IMR-90 (cell line): ENCODE data around the gene TRIM24. TPM values are rescaled to one million over a fixed set of nuclear protein-coding genes. Genes with fewer than 3 reads are reported as not detected.

Source experiments
- ATAC-seq: fragments of 200-7000 bp; cut with Tn5 transposase; 2 replicates; pipeline ENCODE4 v1.9.1; 2020; ENCODE audit warnings: low read depth, mild to moderate bottlenecking, moderate library complexity
- BruUV-seq: library from RNA; stranded (reverse); fragments of 400-500 nt; replicated peaks from 2 replicates; lab custom pipeline; 2021; lab: Mats Ljungman, UMichigan
- CTCF ChIA-PET: fragments of 300-600 bp; formaldehyde crosslinking; extraction: SDS; loops from one replicate; lab custom pipeline; 2021; ENCODE audit warnings: antibody characterized with exemption; lab: Yijun Ruan, JAX
- POLR2A ChIA-PET: fragments of 300-600 bp; sonication (Branson Sonifier 250); formaldehyde crosslinking; loops from one replicate; lab custom pipeline; 2022; ENCODE audit warnings: antibody characterized with exemption; ENCODE audit not compliant: unreplicated experiment; lab: Charles Lee
- DNase-seq: peaks from one replicate; pipeline ENCODE4 v3.0.0; 2013
- H2AFZ ChIP-seq: replicated peaks from 2 replicates; pipeline ENCODE3; 2013; ENCODE audit warnings: low read length, mild to moderate bottlenecking; ENCODE audit not compliant: poor library complexity
- H2AK5ac ChIP-seq: 2 replicates; pipeline ENCODE4 v1.6.1; 2013; ENCODE audit warnings: low read depth, low read length, inconsistent platforms
- H2AK9ac ChIP-seq: replicated peaks from 2 replicates; pipeline ENCODE3; 2013; ENCODE audit warnings: mild to moderate bottlenecking, low read depth, low read length, moderate library complexity; ENCODE audit not compliant: poor library complexity
- H2BK120ac ChIP-seq: 2 replicates; pipeline ENCODE4 v1.6.1; 2013; ENCODE audit warnings: low read depth, low read length, inconsistent platforms
- H2BK15ac ChIP-seq: 3 replicates; pipeline ENCODE4 v1.6.1; 2013; ENCODE audit warnings: low read depth, low read length, inconsistent platforms
- H2BK20ac ChIP-seq: 2 replicates; pipeline ENCODE4 v1.6.1; 2013; ENCODE audit warnings: low read depth, mild to moderate bottlenecking, inconsistent platforms, low read length, moderate library complexity
- H2BK5ac ChIP-seq: 2 replicates; pipeline ENCODE4 v1.6.1; 2013; ENCODE audit warnings: mild to moderate bottlenecking, low read depth, low read length, inconsistent platforms; ENCODE audit not compliant: poor library complexity, severe bottlenecking
- H3K14ac ChIP-seq: replicated peaks from 2 replicates; pipeline ENCODE4 v1.6.1; 2013; ENCODE audit warnings: low read depth, low read length, inconsistent platforms
- H3K18ac ChIP-seq: 2 replicates; pipeline ENCODE4 v1.6.1; 2013; ENCODE audit warnings: low read depth, low read length, control low read depth
- H3K23ac ChIP-seq: 2 replicates; pipeline ENCODE4 v1.6.1; 2013; ENCODE audit warnings: low read depth, low read length, inconsistent platforms
- H3K27ac ChIP-seq: 2 replicates; pipeline ENCODE4 v1.5.1; 2013; ENCODE audit warnings: mild to moderate bottlenecking, control low read depth, low read length; ENCODE audit not compliant: insufficient read depth
- H3K27me3 ChIP-seq: 2 replicates; pipeline ENCODE4 v1.6.1; 2013; ENCODE audit warnings: low read length; ENCODE audit not compliant: control insufficient read depth, insufficient read depth
- H3K36me3 ChIP-seq: 2 replicates; pipeline ENCODE4 v1.6.1; 2013; ENCODE audit warnings: low read length, mixed read lengths; ENCODE audit not compliant: control insufficient read depth, insufficient read depth
- H3K4ac ChIP-seq: 2 replicates; pipeline ENCODE4 v1.6.1; 2013; ENCODE audit warnings: low read depth, low read length, inconsistent platforms
- H3K4me1 ChIP-seq: 2 replicates; pipeline ENCODE4 v1.6.1; 2013; ENCODE audit warnings: low read length, mixed read lengths; ENCODE audit not compliant: control insufficient read depth, insufficient read depth
- H3K4me2 ChIP-seq: 2 replicates; pipeline ENCODE4 v1.6.1; 2013; ENCODE audit warnings: low read depth, mild to moderate bottlenecking, control low read depth, low read length, moderate library complexity
- H3K4me3 ChIP-seq: 2 replicates; pipeline ENCODE4 v1.5.1; 2013; ENCODE audit warnings: low read depth, mild to moderate bottlenecking, control low read depth, low read length, moderate library complexity; ENCODE audit not compliant: insufficient read depth
- H3K56ac ChIP-seq: 2 replicates; pipeline ENCODE4 v1.6.1; 2013; ENCODE audit warnings: low read length, inconsistent platforms; ENCODE audit not compliant: insufficient read depth; ENCODE audit errors: extremely low read depth
- H3K79me1 ChIP-seq, 2 experiments: 2 replicates each; pipeline ENCODE4 v1.6.1; 2013; ENCODE audit warnings: low read length in 2 of 2, inconsistent platforms in 1 of 2, low read depth in 1 of 2
- H3K9ac ChIP-seq: 2 replicates; pipeline ENCODE4 v1.6.1; 2013; ENCODE audit warnings: low read depth, low read length, control low read depth
- H3K9me1 ChIP-seq: 2 replicates; pipeline ENCODE4 v1.6.1; 2013; ENCODE audit warnings: low read length, inconsistent platforms; ENCODE audit not compliant: insufficient read depth
- H3K9me3 ChIP-seq: 2 replicates; pipeline ENCODE4 v1.6.1; 2013; ENCODE audit warnings: low read length; ENCODE audit not compliant: control insufficient read depth, insufficient read depth
- H4K20me1 ChIP-seq: 2 replicates; pipeline ENCODE4 v1.6.1; 2013; ENCODE audit warnings: low read length, inconsistent platforms; ENCODE audit not compliant: insufficient read depth
- H4K5ac ChIP-seq: 2 replicates; pipeline ENCODE4 v1.6.1; 2013; ENCODE audit warnings: mild to moderate bottlenecking, low read depth, low read length, control low read depth
- H4K8ac ChIP-seq, 2 experiments: 2 replicates each; pipeline ENCODE4 v1.6.1; 2013; ENCODE audit warnings: low read depth in 2 of 2, low read length in 2 of 2, control low read depth in 1 of 2, inconsistent platforms in 1 of 2
- H4K91ac ChIP-seq: 2 replicates; pipeline ENCODE4 v1.6.1; 2013; ENCODE audit warnings: low read depth, low read length, inconsistent platforms; ENCODE audit not compliant: insufficient read depth
- BHLHE40 ChIP-seq: fragments of 150-350 bp; IDR thresholded peaks from 2 replicates; pipeline ENCODE4 v1.6.1; 2016; ENCODE audit warnings: mild to moderate bottlenecking, low read depth, low read length
- CHD1 ChIP-seq: IDR thresholded peaks from 2 replicates; pipeline ENCODE4 v1.6.1; 2012; ENCODE audit warnings: low read depth, low read length, improper control_type of control experiment
- FOS ChIP-seq: fragments of 150-350 bp; IDR thresholded peaks from 2 replicates; pipeline ENCODE4 v1.6.1; 2016; ENCODE audit warnings: low read depth, low read length
- MAFK ChIP-seq: IDR thresholded peaks from 2 replicates; pipeline ENCODE4 v1.6.1; 2012; ENCODE audit warnings: low read depth, low read length, improper control_type of control experiment
- MXI1 ChIP-seq: IDR thresholded peaks from 2 replicates; pipeline ENCODE4 v1.6.1; 2012; ENCODE audit warnings: low read depth, mild to moderate bottlenecking, low read length, moderate library complexity, borderline replicate concordance
- NFE2L2 ChIP-seq: fragments of 150-350 bp; IDR thresholded peaks from 2 replicates; pipeline ENCODE4 v1.6.1; 2016; ENCODE audit warnings: low read depth, mild to moderate bottlenecking, low read length
- POLR2A ChIP-seq: IDR thresholded peaks from 2 replicates; pipeline ENCODE4 v1.6.1; 2012; ENCODE audit warnings: mild to moderate bottlenecking, low read depth, low read length
- RFX5 ChIP-seq: IDR thresholded peaks from 2 replicates; pipeline ENCODE4 v1.8.0; 2012; ENCODE audit warnings: low read depth, mild to moderate bottlenecking, low read length, moderate library complexity
- WGBS, 2 experiments: methylation state at CpG; one replicate each; pipeline versions ENCODE4 v1.1.5 to v1.1.7; 2013; ENCODE audit warnings: missing lambda C conversion rate in 2 of 2; ENCODE audit not compliant: insufficient read length in 1 of 2; ENCODE audit errors: extremely low coverage in 2 of 2; 5-methylcytosine and 5-hydroxymethylcytosine counted together
- dilution Hi-C: fragments of 300-500 bp; cut with HindIII; formaldehyde crosslinking; loops from one replicate; pipeline ENCODE4 v1.14.3; 2018; ENCODE audit warnings: low sequenced_read_pairs; ENCODE audit not compliant: unreplicated experiment
- in situ Hi-C: fragments of 300-500 bp; cut with MboI; formaldehyde crosslinking; loops from 3 replicates; pipeline ENCODE4 v1.14.3; 2019; ENCODE audit warnings: low sequenced_read_pairs, inconsistent platforms, mixed read lengths
- intact Hi-C: fragments of 100-400 bp; cut with micrococcal nuclease; formaldehyde crosslinking; loops from 2 replicates; pipeline ENCODE4 v1.10.0; 2022
- polyA plus RNA-seq, 3 experiments: library from polyadenylated mRNA; depleted of rRNA; stranded (reverse); fragments of >200 nt; gene quantifications; 2 replicates each; pipeline ENCODE4 v1.2.3, GENCODE V29; 2012; ENCODE audit warnings: low replicate concordance in 1 of 3
- total RNA-seq: library from RNA; depleted of rRNA; stranded (reverse); fragments of >200 nt; gene quantifications from 2 replicates; pipeline ENCODE4 v1.2.3, GENCODE V29; 2012
- TF ChIP-seq, protein P1 (sequence below): conservative IDR thresholded peaks from 2 replicates; pipeline ENCODE4 v1.5.1; 2012; ENCODE audit warnings: mild to moderate bottlenecking, low read depth, low read length, improper control_type of control experiment

Gene TRIM24
- total and polyA plus RNA-seq, 2 of the 4 experiments (the other 2 are of a cell fraction): 4.1 to 5.7 TPM

DNA sequence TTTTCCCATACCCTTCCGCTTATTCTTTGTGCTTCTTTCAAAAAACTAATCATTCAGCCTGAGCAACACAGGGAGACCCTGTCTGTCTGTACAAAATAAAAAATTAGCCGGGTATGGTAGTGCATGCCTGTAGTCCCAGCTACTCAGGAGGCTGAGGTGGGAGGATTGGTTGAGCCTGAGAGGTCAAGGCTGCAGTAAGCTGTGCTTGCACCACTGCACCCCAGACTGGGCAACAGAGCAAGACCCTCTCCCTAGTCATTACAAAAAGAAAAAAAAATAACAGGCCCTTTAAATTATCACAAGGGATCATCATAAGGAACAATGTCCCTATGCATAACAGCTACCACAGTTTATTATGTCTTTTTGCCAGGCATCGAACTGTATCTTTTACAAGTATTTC is 119.6 kb downstream of the TRIM24 start:
- Histone ChIP-seq H3K9ac (no peak overlapping the region), H3K18ac (no peak overlapping the region), H3K27ac (no peak overlapping the region), H3K36me3 (peaks cover 4% of the 10 kb centered on the region), H2AFZ (no peak overlapping the region), H4K8ac (no peak overlapping the region), H3K9me1 (no peaks in the 10 kb centered on the region), H3K56ac (no peak overlapping the region), H4K20me1 (no peaks in the 10 kb centered on the region), H2BK120ac (no peak overlapping the region), H2BK20ac (no peak overlapping the region), H2AK9ac (no peak overlapping the region), H3K27me3 (no peaks in the 10 kb centered on the region), H3K14ac (no peak overlapping the region), H3K4ac (no peak overlapping the region), H3K79me1 (no peaks in the 10 kb centered on the region), H3K4me1 (no peaks in the 10 kb centered on the region), H3K4me3 (no peak overlapping the region), H2BK5ac (no peak overlapping the region), H4K5ac (no peak overlapping the region), H3K23ac (no peak overlapping the region), H4K91ac (no peak overlapping the region), H2BK15ac (no peak overlapping the region), H3K9me3 (no peaks in the 10 kb centered on the region), H2AK5ac (no peak overlapping the region), H3K4me2 (no peak overlapping the region)
- intact Hi-C loops: no loop called here
- CTCF ChIA-PET: interaction anchor here (0.7 kb wide), 1 partner anchor 575 kb away, joined by 3 read pairs; no protein-coding TSS in a partner anchor
- no TSS peak for BruUV-seq
- dilution Hi-C loops: no loop called here
- in situ Hi-C loops: no loop called here
- 100% methylated on average over 1 of the region's 3 CpGs; no CpG with 5 or more reads in 1 of the 2 experiments for WGBS, 2 experiments
- TF ChIP-seq CHD1: no peak
- no peak for TF ChIP-seq FOS
- TF ChIP-seq NFE2L2: no peak
- TF ChIP-seq, protein P1, sequence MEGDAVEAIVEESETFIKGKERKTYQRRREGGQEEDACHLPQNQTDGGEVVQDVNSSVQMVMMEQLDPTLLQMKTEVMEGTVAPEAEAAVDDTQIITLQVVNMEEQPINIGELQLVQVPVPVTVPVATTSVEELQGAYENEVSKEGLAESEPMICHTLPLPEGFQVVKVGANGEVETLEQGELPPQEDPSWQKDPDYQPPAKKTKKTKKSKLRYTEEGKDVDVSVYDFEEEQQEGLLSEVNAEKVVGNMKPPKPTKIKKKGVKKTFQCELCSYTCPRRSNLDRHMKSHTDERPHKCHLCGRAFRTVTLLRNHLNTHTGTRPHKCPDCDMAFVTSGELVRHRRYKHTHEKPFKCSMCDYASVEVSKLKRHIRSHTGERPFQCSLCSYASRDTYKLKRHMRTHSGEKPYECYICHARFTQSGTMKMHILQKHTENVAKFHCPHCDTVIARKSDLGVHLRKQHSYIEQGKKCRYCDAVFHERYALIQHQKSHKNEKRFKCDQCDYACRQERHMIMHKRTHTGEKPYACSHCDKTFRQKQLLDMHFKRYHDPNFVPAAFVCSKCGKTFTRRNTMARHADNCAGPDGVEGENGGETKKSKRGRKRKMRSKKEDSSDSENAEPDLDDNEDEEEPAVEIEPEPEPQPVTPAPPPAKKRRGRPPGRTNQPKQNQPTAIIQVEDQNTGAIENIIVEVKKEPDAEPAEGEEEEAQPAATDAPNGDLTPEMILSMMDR: no peak
- TF ChIP-seq MAFK: no peak
- no peak for TF ChIP-seq POLR2A
- TF ChIP-seq BHLHE40: no peak
- no peak for TF ChIP-seq MXI1
- TF ChIP-seq RFX5: no peak
- ATAC-seq (no peak), DNase-seq (no peak)
- POLR2A ChIA-PET: no interaction called here
